GM23338 (cell line): ENCODE measurements around the gene REST. TPM values are rescaled to one million over a fixed set of nuclear protein-coding genes. Genes with fewer than 3 reads are reported as not detected.

Experiments used
- CREB1 ChIP-seq: fragments of 250-450 bp; sonication (Bioruptor Pico); IDR thresholded peaks from 2 replicates; pipeline ENCODE4 v1.5.0; 2020; ENCODE audit warnings: low read depth, mild to moderate bottlenecking, moderate library complexity
- EZH2 ChIP-seq: fragments of 200-600 bp; sonication (generic); IDR thresholded peaks from one replicate; pipeline ENCODE4 v1.8.0; 2017; ENCODE audit warnings: antibody characterized with exemption, mild to moderate bottlenecking, low read depth; ENCODE audit not compliant: unreplicated experiment
- EZH2phosphoT487 ChIP-seq: fragments of 200-600 bp; sonication (generic); IDR thresholded peaks from one replicate; pipeline ENCODE4 v1.8.1; 2018; ENCODE audit warnings: antibody characterized with exemption; ENCODE audit not compliant: unreplicated experiment
- NANOG ChIP-seq: IDR thresholded peaks from 2 replicates; pipeline ENCODE4 v1.6.1; 2016; ENCODE audit warnings: antibody characterized with exemption, borderline replicate concordance
- POLR2AphosphoS5 ChIP-seq: IDR thresholded peaks from 2 replicates; pipeline ENCODE4 v1.6.1; 2016; ENCODE audit warnings: antibody characterized with exemption, low read depth
- ZNF331 ChIP-seq: fragments of 250-450 bp; sonication (Bioruptor Pico); IDR thresholded peaks from 2 replicates; pipeline ENCODE4 v1.5.0; 2020; ENCODE audit warnings: low read depth, mild to moderate bottlenecking, moderate library complexity
- polyA plus RNA-seq: library from polyadenylated mRNA; unstranded; fragments of >200 nt; fragmentation: Nextera tagmentation; extraction: Ambion mirVana; gene quantifications from 2 replicates; pipeline ENCODE4 v1.2.1, GENCODE V29; 2016
- total RNA-seq: library from RNA; depleted of rRNA; stranded (reverse); fragments of >200 nt; shearing (Covaris generic); gene quantifications from 2 replicates; pipeline ENCODE4 v1.2.3, GENCODE V29; 2014
- TF ChIP-seq, protein P1 (sequence below): fragments of 250-450 bp; sonication (Bioruptor Pico); IDR thresholded peaks from 2 replicates; pipeline ENCODE4 v1.5.0; 2020; ENCODE audit warnings: mild to moderate bottlenecking, moderate library complexity
- TF ChIP-seq, protein P2 (sequence below), 2 experiments: fragments of 200-600 bp in 1 of 2; sonication (generic) in 1 of 2; conservative IDR thresholded peaks; 2 replicates each; pipeline versions ENCODE4 v1.5.1 to v1.6.1; 2016 to 2017; ENCODE audit warnings: antibody characterized with exemption in 2 of 2, low read depth in 2 of 2, mild to moderate bottlenecking in 2 of 2, moderate library complexity in 1 of 2

Gene REST
- total and polyA plus RNA-seq, 2 experiments from 2014 or later = 44.7 to 61.5 TPM

DNA sequence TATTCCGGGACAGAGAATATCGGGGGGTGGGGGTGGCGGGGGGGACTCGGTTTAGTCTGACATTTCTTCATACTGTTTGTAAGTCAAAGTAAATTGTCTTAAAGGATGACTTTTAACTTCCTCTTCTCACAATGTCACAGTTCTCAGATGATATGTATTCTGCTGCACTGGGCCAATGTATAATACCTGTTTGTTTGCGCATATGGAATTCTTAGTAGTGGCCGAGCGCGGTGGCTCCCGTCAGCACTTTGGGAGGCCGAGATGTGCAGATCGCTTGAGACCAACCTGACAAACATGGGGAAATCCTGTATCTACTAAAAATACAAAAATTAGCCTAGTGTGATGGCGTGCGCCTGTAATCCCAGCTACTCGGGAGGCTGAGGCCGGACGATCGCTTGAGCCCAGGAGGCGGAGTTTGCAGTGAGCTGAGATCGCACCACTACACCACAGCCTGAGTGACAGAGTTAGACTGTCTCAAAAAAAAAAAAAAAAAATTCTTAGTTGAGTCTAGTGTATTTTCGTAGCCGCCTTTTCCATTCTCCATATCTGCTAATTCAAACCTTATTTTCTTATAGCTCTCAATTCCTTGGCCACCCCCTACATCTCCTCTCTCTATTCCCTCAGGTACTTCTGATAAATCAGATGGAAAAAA is 71.8 kb downstream of the REST start (continued):
- TF ChIP-seq, protein P1, sequence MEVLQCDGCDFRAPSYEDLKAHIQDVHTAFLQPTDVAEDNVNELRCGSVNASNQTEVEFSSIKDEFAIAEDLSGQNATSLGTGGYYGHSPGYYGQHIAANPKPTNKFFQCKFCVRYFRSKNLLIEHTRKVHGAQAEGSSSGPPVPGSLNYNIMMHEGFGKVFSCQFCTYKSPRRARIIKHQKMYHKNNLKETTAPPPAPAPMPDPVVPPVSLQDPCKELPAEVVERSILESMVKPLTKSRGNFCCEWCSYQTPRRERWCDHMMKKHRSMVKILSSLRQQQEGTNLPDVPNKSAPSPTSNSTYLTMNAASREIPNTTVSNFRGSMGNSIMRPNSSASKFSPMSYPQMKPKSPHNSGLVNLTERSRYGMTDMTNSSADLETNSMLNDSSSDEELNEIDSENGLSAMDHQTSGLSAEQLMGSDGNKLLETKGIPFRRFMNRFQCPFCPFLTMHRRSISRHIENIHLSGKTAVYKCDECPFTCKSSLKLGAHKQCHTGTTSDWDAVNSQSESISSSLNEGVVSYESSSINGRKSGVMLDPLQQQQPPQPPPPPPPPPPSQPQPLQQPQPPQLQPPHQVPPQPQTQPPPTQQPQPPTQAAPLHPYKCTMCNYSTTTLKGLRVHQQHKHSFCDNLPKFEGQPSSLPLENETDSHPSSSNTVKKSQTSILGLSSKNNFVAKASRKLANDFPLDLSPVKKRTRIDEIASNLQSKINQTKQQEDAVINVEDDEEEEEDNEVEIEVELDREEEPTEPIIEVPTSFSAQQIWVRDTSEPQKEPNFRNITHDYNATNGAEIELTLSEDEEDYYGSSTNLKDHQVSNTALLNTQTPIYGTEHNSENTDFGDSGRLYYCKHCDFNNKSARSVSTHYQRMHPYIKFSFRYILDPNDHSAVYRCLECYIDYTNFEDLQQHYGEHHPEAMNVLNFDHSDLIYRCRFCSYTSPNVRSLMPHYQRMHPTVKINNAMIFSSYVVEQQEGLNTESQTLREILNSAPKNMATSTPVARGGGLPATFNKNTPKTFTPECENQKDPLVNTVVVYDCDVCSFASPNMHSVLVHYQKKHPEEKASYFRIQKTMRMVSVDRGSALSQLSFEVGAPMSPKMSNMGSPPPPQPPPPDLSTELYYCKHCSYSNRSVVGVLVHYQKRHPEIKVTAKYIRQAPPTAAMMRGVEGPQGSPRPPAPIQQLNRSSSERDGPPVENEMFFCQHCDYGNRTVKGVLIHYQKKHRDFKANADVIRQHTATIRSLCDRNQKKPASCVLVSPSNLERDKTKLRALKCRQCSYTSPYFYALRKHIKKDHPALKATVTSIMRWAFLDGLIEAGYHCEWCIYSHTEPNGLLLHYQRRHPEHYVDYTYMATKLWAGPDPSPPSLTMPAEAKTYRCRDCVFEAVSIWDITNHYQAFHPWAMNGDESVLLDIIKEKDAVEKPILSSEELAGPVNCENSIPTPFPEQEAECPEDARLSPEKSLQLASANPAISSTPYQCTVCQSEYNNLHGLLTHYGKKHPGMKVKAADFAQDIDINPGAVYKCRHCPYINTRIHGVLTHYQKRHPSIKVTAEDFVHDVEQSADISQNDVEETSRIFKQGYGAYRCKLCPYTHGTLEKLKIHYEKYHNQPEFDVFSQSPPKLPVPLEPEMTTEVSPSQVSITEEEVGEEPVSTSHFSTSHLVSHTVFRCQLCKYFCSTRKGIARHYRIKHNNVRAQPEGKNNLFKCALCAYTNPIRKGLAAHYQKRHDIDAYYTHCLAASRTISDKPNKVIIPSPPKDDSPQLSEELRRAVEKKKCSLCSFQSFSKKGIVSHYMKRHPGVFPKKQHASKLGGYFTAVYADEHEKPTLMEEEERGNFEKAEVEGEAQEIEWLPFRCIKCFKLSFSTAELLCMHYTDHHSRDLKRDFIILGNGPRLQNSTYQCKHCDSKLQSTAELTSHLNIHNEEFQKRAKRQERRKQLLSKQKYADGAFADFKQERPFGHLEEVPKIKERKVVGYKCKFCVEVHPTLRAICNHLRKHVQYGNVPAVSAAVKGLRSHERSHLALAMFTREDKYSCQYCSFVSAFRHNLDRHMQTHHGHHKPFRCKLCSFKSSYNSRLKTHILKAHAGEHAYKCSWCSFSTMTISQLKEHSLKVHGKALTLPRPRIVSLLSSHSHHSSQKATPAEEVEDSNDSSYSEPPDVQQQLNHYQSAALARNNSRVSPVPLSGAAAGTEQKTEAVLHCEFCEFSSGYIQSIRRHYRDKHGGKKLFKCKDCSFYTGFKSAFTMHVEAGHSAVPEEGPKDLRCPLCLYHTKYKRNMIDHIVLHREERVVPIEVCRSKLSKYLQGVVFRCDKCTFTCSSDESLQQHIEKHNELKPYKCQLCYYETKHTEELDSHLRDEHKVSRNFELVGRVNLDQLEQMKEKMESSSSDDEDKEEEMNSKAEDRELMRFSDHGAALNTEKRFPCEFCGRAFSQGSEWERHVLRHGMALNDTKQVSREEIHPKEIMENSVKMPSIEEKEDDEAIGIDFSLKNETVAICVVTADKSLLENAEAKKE (CRISPR knock-in tag) = no peak
- TF ChIP-seq POLR2AphosphoS5 (no peak), CREB1 (no peak), EZH2phosphoT487 (no peak), NANOG (no peak), ZNF331 (no peak), EZH2 (no peak)
- TF ChIP-seq, protein P2, sequence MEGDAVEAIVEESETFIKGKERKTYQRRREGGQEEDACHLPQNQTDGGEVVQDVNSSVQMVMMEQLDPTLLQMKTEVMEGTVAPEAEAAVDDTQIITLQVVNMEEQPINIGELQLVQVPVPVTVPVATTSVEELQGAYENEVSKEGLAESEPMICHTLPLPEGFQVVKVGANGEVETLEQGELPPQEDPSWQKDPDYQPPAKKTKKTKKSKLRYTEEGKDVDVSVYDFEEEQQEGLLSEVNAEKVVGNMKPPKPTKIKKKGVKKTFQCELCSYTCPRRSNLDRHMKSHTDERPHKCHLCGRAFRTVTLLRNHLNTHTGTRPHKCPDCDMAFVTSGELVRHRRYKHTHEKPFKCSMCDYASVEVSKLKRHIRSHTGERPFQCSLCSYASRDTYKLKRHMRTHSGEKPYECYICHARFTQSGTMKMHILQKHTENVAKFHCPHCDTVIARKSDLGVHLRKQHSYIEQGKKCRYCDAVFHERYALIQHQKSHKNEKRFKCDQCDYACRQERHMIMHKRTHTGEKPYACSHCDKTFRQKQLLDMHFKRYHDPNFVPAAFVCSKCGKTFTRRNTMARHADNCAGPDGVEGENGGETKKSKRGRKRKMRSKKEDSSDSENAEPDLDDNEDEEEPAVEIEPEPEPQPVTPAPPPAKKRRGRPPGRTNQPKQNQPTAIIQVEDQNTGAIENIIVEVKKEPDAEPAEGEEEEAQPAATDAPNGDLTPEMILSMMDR (conservative IDR thresholded peaks at IDR 0.05; ENCODE audit: low read depth in 2 of 2) = no peak
